Colon (tissue), 2 donors: ENCODE data around the gene KIT.

Experiments used
- FAIRE-seq: peaks from 2 replicates; lab custom pipeline; 2012; peaks lifted over from hg19 to GRCh38; lab: Jason Lieb, UNC
- donor health status: control.
- donor health status: control.

Gene KIT

DNA sequence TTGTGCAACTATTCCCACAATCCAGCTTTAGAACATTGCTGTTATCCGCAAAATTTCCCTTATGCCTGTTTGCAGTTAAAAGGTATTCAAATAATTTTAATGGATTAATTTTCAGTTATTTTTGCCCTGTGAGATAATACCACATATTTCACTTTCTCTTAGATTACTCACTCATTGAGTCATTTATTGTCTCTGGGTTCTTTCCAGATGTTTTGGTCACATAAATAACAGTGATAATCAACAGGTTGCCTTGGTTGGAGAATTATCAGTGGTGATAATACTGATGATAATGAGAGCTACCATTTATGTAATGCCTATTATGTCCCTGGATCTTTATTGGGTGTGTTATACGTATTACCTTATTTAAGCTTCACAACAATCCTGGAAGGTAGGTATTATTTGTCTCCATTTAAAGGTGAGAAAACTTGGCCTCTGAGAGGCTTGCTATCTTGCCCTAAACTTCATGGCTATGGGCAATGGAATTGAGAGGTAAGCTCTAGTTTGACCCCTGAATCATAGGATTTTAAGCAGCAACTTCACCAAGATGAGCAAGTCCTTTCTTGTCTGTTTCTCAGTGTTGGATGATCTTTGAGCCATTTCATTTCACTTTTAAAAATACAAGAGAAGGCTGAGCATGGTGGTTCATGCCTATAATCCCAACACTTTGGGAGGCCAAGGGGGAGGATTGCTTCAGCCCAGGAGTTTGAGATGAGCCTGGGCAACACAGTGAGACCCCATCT, 87.4 kb downstream of the KIT start:
- no peak for FAIRE-seq

DNA sequence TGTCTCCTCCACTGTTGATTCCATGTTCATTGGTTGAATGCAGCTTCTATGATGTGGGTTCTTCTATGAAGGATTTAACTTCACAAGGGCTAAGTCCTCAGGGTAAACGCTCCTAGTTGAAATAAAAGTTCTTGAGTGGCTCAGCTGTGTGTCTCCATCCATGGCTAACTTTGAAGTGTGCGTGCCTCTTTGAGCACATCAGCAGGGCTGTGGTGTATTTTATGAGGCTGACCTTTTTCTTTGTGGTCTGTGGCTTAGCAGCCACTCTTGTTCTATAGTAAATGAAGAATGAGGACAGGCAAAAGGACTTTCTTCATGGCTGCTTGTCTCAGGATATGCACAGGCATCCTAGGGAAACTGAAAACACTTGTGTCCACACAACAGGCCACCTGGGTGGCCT, 88.5 kb downstream of the KIT start:
- FAIRE-seq: no peak

DNA sequence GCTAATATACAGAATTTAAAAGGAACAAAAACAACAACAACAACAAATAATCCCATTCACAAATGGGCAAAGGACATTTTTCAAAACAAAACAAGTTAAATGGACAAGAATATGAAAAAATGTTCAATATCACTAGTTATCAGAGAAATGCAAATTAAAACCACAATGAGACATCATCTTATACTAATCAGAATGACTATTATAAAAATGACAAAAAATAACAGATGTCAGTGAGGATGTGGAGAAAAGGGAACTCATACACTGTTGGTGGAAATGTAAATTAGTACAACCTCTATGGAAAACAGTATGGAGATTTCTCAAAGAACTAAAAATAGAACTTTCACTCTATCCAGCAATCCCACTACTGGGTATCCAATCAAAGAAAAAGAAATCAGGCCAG, 92.6 kb downstream of the KIT start:
- FAIRE-seq: no peak

DNA sequence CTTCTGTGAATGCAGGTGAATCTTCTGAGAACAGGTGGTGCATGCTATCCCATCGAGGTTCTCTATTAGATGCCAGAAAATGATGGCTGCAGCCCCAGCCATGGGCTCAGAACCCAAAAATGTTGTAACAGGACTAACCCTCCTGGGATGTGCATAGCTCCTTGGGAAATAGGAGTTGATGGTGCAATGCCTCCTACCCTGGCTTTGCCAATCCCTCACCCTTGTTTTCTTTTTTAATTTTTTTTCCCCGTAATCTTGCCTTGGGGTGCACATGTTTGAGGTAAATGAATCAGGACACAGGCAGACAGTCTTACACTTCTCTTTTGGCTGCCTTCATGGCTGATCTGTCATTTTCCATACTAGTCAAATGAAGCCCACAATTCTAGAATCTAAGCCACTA, 96.6 kb downstream of the KIT start:
- FAIRE-seq: no peak

DNA sequence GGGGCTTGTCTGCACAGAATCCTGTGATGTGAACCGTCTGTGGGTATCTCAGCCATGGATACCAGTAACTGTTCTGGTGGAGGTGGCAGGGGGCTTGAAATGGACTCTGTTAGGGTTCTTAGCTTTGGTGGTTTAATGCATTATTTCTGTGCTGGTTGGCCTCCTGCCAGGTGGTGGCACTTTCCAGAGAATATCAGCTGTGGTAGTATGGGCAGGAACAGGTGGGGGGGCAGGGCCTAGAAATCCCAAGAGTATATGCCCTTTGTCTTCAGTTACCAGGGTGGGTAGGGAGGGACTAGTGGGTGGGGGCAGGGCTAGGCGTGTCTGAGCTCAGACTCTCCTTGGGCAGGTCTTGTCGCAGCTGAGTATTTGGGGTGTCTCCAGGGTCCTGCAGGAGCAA, 106.7 kb downstream of the KIT start:
- no peak for FAIRE-seq

DNA sequence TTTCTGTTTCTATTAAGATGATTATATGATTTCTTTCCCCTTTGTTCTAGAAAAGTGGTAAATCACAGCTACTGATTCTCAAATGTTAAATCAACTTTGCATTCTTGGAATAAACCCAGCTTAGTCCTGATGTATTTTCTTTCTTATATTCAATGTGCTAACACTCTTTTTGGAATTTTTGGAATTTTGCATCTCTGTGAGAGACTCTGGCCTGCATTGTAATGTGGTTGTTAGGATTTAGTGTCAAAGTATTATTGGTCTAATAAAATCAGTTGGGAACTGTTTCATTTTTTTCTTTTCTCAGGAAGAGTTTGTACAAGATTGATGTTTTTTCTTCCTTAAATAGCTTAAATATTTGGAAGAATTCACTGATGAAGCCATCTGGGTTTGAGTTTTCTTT, 109.6 kb downstream of the KIT start:
- FAIRE-seq: no peak

DNA sequence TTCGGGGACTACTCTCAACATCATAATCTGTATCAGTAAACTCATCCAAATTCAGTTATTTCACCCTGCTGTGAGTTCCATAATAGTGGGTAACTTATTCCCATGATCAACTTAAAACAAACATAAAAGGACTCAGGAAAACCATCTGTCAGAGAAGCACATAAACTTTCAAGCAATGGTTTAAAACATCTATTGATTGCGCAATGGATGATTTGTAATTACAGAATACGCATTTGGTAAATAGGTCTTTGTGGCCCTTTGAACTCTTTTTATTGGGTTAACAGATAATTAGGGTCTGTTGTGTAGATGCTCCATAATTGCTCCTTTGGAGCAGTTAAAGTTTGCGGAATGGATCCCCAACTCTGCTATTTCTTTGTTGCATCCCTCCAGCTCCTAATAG, 115.3 kb downstream of the KIT start:
- FAIRE-seq: no peak

DNA sequence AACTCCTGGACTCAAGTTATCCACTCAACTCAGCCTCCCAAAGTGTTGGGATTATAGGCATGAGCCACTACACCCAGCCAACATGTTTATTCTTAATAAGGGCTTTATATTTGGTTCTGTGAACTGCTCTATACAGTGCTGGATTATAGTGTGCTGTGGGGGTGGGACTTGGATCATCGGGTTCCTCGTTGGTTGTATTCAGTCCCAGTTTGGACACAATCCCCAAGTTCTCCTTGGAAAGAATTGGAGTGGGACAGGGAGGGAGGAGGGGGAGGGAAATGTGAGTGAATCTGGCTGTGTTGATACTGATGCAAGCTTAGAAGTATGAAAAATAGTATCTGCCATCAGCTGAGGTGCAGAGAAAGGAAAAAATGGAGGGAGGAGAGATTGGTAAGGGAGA, 121.3 kb downstream of the KIT start:
- no peak for FAIRE-seq

DNA sequence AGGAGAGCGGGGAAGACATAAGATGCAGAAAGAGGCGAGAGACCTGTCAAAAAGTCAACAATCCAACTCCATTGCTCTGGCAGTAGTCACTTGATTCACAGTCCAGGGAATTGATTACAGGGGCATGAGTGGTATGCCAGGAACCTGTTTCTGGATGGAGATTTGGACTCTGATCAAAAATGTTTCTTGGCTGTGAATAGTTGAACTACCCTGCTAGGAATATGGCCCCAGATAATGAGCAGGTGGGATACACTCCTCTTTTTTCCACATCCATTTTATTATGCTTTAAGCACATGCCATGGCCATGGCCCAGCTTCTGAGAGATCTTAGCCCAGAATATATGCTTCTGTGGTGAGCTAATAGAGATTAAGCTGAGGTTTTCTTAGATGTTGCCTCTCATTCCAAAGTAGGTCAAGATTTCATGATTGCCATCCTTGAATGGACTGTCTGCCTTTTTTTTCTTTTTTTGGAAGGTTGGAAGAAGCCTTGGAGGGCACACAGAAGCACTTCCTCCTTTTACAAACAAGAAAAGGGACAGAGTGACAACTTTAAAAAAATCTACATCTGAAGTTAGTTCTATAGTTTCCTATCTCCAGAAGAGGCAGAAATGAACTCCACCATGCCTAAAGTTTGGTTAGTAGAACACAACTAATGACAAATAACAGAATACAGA, 121.9 kb downstream of the KIT start:
- FAIRE-seq: no peak

DNA sequence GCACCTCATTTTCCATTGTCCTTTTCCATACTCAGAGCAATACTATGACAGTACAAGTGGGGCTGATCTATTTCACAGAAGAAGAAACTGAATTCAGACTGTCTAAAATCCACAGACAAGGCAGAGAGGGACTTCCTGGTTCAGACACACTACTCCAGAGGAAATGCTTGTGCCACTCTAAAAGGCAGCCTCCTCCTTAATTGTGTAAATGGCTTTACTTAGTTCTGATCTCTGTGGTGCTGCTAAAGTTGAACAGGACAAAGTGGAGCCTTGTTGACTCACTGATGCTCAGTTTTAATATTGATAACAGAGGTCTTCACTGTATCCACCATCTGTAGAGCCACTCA, 122.4 kb downstream of the KIT start:
- no peak for FAIRE-seq

DNA sequence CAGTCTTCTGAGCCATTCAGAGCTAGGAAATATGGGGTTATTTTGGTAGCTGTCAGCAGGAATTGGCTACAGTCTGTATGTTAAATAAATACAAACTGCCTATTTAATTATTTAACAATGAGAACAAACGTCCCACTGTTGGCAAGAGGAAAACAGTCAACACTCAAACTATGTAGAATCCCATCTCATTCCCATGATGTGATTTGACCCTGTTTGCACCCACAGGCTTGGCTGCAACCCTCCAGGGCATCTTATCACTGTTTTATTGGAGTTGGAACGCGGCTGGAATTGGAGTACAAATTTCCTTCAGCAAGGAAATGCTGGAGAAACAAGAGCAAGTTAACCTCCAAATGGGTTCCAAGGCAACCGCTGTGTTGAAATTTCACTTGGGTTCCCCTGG, 124.0 kb downstream of the KIT start:
- no peak for FAIRE-seq

DNA sequence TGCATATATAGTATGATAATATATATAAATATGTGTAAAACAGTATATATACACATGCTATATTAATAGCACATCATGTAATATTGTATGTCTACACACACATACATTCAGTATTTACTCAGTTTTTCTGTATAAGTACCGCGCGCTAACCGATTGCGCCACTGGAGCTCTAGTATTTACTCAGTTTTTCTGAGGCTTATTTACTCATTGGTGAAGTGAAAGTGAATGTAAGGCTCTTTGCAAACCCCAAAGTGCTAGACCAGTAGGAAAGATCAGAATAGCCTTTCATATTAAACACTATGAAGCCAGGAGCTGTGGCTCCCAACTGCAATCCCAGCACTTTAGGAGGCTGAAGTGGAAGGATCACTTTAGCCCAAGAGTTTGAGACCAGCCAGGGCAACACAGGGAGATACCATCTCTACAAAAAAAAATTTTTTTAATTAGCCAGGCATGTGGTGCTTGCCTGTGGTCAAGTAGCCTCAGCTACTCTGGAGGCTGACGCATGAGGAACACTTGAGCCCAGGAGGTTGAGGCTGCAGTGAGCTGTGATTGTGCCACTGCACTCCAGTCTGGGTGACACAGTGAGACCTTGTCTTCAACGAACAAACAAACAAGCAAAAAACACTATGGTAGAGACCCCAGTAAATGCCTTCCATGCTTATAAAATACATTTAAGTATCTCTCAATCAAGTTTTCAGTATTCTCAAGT, 125.8 kb downstream of the KIT start:
- no peak for FAIRE-seq

DNA sequence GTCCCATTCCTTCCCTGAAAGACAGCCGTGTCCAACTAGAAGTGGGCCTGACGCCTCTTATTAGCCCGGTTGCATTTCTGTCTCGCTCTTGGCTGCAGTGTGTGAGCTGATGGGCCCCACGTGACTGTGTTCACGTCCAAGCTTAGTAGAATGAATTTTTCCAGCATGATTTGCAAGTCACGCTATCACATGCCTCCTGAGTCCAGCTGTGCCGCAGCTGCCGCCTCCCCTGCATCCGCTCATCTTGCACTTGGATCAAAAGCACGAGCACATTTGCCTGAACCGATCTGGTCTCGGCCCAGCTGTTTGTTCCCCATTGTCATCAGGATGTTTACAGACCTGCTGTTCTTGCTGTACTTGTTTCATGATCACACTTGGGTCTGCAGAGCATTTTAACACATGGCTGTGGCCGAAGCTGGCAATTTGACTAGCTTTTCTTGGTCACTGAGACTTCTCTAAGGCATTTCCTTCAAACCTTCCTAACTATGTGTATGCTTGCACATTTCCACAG, 126.5 kb downstream of the KIT start:
- FAIRE-seq: no peak
